HCT116 (cell line): ENCODE data around the gene POU2AF2. TPM values are rescaled to one million over a fixed set of nuclear protein-coding genes. Genes with fewer than 3 reads are reported as not detected.

Experiments
- ATAC-seq: fragments of 200-7000 bp; cut with Tn5 transposase; 2 replicates; pipeline ENCODE4 v1.9.1; 2020; ENCODE audit warnings: mild to moderate bottlenecking, moderate library complexity
- BruUV-seq: library from RNA; stranded (reverse); fragments of 400-500 nt; replicated peaks from 2 replicates; lab custom pipeline; 2021; lab: Mats Ljungman, UMichigan
- CTCF ChIA-PET: fragments of 300-600 bp; sonication (Branson Sonifier 250); formaldehyde crosslinking; loops from one replicate; lab custom pipeline; 2021; ENCODE audit warnings: antibody characterized with exemption; lab: Charles Lee
- POLR2A ChIA-PET: fragments of 300-600, 350-600 bp; sonication (Branson Sonifier 250); formaldehyde crosslinking; loops from one replicate; lab custom pipeline; 2021; ENCODE audit warnings: antibody characterized with exemption; lab: Charles Lee
- RAD21 ChIA-PET, 2 experiments: fragments of 300-600 bp; sonication (Branson Sonifier 250); formaldehyde crosslinking; loops; one replicate each; lab custom pipeline; 2023; ENCODE audit warnings: low total read pairs in 2 of 2; ENCODE audit not compliant: uncharacterized antibody in 2 of 2, unreplicated experiment in 2 of 2, low non-redundant PET in 1 of 2; lab: Charles Lee
- DNase-seq: peaks from one replicate; pipeline ENCODE4 v3.0.0-alpha.2; 2010; ENCODE audit warnings: low read depth, low spot score
- H2AFZ ChIP-seq: fragments of 200-600 bp; shearing (Covaris generic), sonication (generic); 2 replicates; pipeline ENCODE4 v1.6.1; 2017; ENCODE audit warnings: low read depth, mixed run types, mixed read lengths, antibody characterized with exemption, low read length; ENCODE audit not compliant: poor library complexity, severe bottlenecking
- H3K27ac ChIP-seq: 2 replicates; pipeline ENCODE4 v1.5.1; 2012; ENCODE audit warnings: low read depth, low read length
- H3K27me3 ChIP-seq: fragments of 200-600 bp; sonication (generic); 2 replicates; pipeline ENCODE4 v1.6.1; 2016; ENCODE audit warnings: mixed run types, low read length, mixed read lengths; ENCODE audit not compliant: insufficient read depth
- H3K36me3 ChIP-seq, 2 experiments: fragments of 200-500 bp in 1 of 2; fragments of 200-600 bp in 1 of 2; sonication (Bioruptor generic) in 1 of 2; sonication (generic) in 1 of 2; 2 replicates each; pipeline versions ENCODE4 v1.5.1 to v1.6.1; 2014 to 2016; ENCODE audit warnings: low read length in 2 of 2, inconsistent platforms in 1 of 2, mixed read lengths in 1 of 2, mixed run types in 1 of 2; ENCODE audit not compliant: insufficient read depth in 2 of 2, control insufficient read depth in 1 of 2
- H3K4me1 ChIP-seq, 2 experiments: fragments of 200-600 bp in 1 of 2; sonication (generic) in 1 of 2; 2 replicates each; pipeline versions ENCODE4 v1.5.1 to v1.6.1; 2012 to 2017; ENCODE audit warnings: low read length in 2 of 2, inconsistent platforms in 1 of 2, mild to moderate bottlenecking in 1 of 2, mixed read lengths in 1 of 2, mixed run types in 1 of 2, moderate library complexity in 1 of 2; ENCODE audit not compliant: insufficient read depth in 2 of 2, control insufficient read depth in 1 of 2
- H3K4me2 ChIP-seq: fragments of 200-600 bp; sonication (generic); 2 replicates; pipeline ENCODE4 v1.6.1; 2017; ENCODE audit warnings: mixed run types, low read length, mixed read lengths
- H3K4me3 ChIP-seq, 2 experiments: fragments of 200-600 bp in 1 of 2; sonication (generic) in 1 of 2; replicated peaks in 1 of 2; 2 replicates each; pipeline ENCODE4 v1.5.1; 2011 to 2016; ENCODE audit warnings: low read length in 2 of 2, control low read depth in 1 of 2, low read depth in 1 of 2, mild to moderate bottlenecking in 1 of 2, mixed read lengths in 1 of 2, mixed run types in 1 of 2
- H3K79me2 ChIP-seq: fragments of 200-600 bp; sonication (generic); 2 replicates; pipeline ENCODE4 v1.6.1; 2017; ENCODE audit warnings: mild to moderate bottlenecking, mixed run types, low read length, moderate library complexity, mixed read lengths; ENCODE audit not compliant: insufficient read depth
- H3K9ac ChIP-seq: fragments of 200-600 bp; sonication (generic); 2 replicates; pipeline ENCODE4 v1.6.1; 2016; ENCODE audit warnings: low read length, mixed read lengths
- H3K9me2 ChIP-seq: fragments of 200-600 bp; sonication (generic), shearing (Covaris generic); 2 replicates; pipeline ENCODE4 v1.6.1; 2017; ENCODE audit warnings: mixed run types, mild to moderate bottlenecking, moderate library complexity; ENCODE audit not compliant: insufficient read depth
- H3K9me3 ChIP-seq, 2 experiments: fragments of 200-500 bp in 1 of 2; fragments of 200-600 bp in 1 of 2; sonication (Bioruptor generic) in 1 of 2; sonication (generic) in 1 of 2; 2 replicates each; pipeline ENCODE4 v1.6.1; 2014 to 2017; ENCODE audit warnings: low read length in 2 of 2, mixed read lengths in 2 of 2, inconsistent platforms in 1 of 2, low read depth in 1 of 2, mild to moderate bottlenecking in 1 of 2, mixed run types in 1 of 2, moderate library complexity in 1 of 2; ENCODE audit not compliant: control insufficient read depth in 1 of 2, insufficient read depth in 1 of 2
- H4K20me1 ChIP-seq: fragments of 200-600 bp; sonication (generic), shearing (Covaris generic); 2 replicates; pipeline ENCODE4 v1.6.1; 2017; ENCODE audit warnings: mixed run types, mild to moderate bottlenecking, moderate library complexity; ENCODE audit not compliant: insufficient read depth
- CBX3 ChIP-seq: IDR thresholded peaks from 2 replicates; pipeline ENCODE4 v1.6.1; 2012; ENCODE audit warnings: low read depth
- CEBPB ChIP-seq: IDR thresholded peaks from 2 replicates; pipeline ENCODE4 v1.6.1; 2012; ENCODE audit warnings: low read depth
- EGR1 ChIP-seq: IDR thresholded peaks from 2 replicates; pipeline ENCODE4 v1.6.1; 2012; ENCODE audit warnings: low read depth
- ELF1 ChIP-seq: IDR thresholded peaks from 2 replicates; pipeline ENCODE4 v1.6.1; 2012; ENCODE audit warnings: low read depth, borderline replicate concordance
- EZH2phosphoT487 ChIP-seq: fragments of 200-600 bp; IDR thresholded peaks from 2 replicates; pipeline ENCODE4 v1.6.1; 2018; ENCODE audit warnings: antibody characterized with exemption, borderline replicate concordance
- FOSL1 ChIP-seq: IDR thresholded peaks from 2 replicates; pipeline ENCODE4 v1.6.1; 2012; ENCODE audit warnings: low read depth
- POLR2A ChIP-seq: IDR thresholded peaks from 2 replicates; pipeline ENCODE4 v1.7.0; 2011; ENCODE audit warnings: borderline replicate concordance; ENCODE audit not compliant: insufficient read depth, insufficient read length; ENCODE audit errors: extremely low read depth
- POLR2AphosphoS5 ChIP-seq: IDR thresholded peaks from 2 replicates; pipeline ENCODE4 v1.6.1; 2011; ENCODE audit warnings: mild to moderate bottlenecking, low read depth, low read length, moderate library complexity
- RAD21 ChIP-seq: IDR thresholded peaks from 2 replicates; pipeline ENCODE4 v1.6.1; 2012; ENCODE audit warnings: low read depth, mild to moderate bottlenecking
- REST ChIP-seq: IDR thresholded peaks from 2 replicates; pipeline ENCODE4 v1.6.1; 2012; ENCODE audit warnings: low read depth
- SIN3A ChIP-seq: IDR thresholded peaks from 2 replicates; pipeline ENCODE4 v1.6.1; 2012; ENCODE audit warnings: low read depth
- SP1 ChIP-seq: IDR thresholded peaks from 2 replicates; pipeline ENCODE4 v1.6.1; 2012; ENCODE audit warnings: low read depth
- TCF7L2 ChIP-seq: IDR thresholded peaks from 2 replicates; pipeline ENCODE4 v1.7.0; 2011; ENCODE audit warnings: borderline replicate concordance, inconsistent platforms; ENCODE audit not compliant: insufficient read depth, insufficient read length; ENCODE audit errors: extremely low read depth
- YY1 ChIP-seq: IDR thresholded peaks from 2 replicates; pipeline ENCODE4 v1.6.1; 2011; ENCODE audit warnings: low read length, low read depth, moderate library complexity, mild to moderate bottlenecking; ENCODE audit not compliant: insufficient replicate concordance; ENCODE audit errors: extremely low read depth
- ZBTB33 ChIP-seq: IDR thresholded peaks from 2 replicates; pipeline ENCODE4 v1.6.1; 2011; ENCODE audit warnings: mild to moderate bottlenecking, low read length, moderate library complexity; ENCODE audit not compliant: insufficient replicate concordance; ENCODE audit errors: extremely low read depth
- ZFX ChIP-seq: fragments of 450-650 bp; IDR thresholded peaks from 2 replicates; pipeline ENCODE4 v1.6.1; 2017
- ZNF274 ChIP-seq: fragments of 200-500 bp; sonication (Bioruptor generic); IDR thresholded peaks from 2 replicates; pipeline ENCODE4 v1.6.1; 2014; ENCODE audit warnings: mild to moderate bottlenecking, low read depth, low read length, inconsistent platforms
- intact Hi-C: fragments of 100-400 bp; cut with micrococcal nuclease; formaldehyde crosslinking; loops from 2 replicates; pipeline ENCODE4 v1.10.0; 2022
- total RNA-seq: library from RNA; stranded (reverse); gene quantifications from one replicate; pipeline ENCODE4 v1.2.1, GENCODE V29; 2021; ENCODE audit not compliant: unreplicated experiment
- TF ChIP-seq, protein P1 (sequence below): IDR thresholded peaks from 2 replicates; pipeline ENCODE4 v1.6.1; 2012
- TF ChIP-seq, protein P2 (sequence below): IDR thresholded peaks from 2 replicates; pipeline ENCODE4 v1.6.1; 2012
- TF ChIP-seq, protein P3 (sequence below), 3 experiments: fragments of 200-600 bp in 1 of 3; sonication (generic) in 1 of 3; IDR thresholded peaks in 2 of 3; conservative IDR thresholded peaks in 1 of 3; 2 replicates each; pipeline ENCODE4 v1.5.1; 2012 to 2017; ENCODE audit warnings: low read depth in 2 of 3, low read length in 2 of 3, antibody characterized with exemption in 1 of 3, borderline replicate concordance in 1 of 3, control low read depth in 1 of 3, mild to moderate bottlenecking in 1 of 3, mixed read lengths in 1 of 3, mixed run types in 1 of 3, moderate library complexity in 1 of 3; ENCODE audit not compliant: insufficient read depth in 1 of 3

Gene POU2AF2
- total RNA-seq, 1 experiment from 2014 or later = not detected

DNA sequence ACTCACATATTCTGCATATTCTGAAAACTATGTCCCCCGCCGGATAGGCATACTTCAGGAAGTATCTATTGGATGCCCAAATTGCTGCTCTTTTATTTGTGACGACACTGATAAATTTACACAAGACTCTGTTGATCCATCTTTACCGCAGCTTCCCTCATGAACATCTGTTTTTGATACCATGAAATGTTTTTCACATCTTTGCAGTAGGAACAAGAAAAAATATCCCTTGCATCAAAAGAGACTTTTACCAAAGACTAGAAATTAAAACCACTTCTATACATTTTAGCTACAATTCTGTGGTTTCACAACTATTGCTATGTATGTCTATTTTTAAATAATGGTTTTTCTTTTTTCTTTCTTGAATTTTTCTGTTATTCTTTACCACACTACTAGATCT lies 15.3 kb downstream of the POU2AF2 start:
- no peak overlapping the region for H3K27ac ChIP-seq
- no peak for TF ChIP-seq POLR2A
- TF ChIP-seq ZBTB33 = no peak
- no peak for TF ChIP-seq POLR2AphosphoS5
- no peak for TF ChIP-seq TCF7L2
- TF ChIP-seq FOSL1 = no peak
- no peak for TF ChIP-seq RAD21
- no peak for TF ChIP-seq YY1
- TF ChIP-seq, protein P1, sequence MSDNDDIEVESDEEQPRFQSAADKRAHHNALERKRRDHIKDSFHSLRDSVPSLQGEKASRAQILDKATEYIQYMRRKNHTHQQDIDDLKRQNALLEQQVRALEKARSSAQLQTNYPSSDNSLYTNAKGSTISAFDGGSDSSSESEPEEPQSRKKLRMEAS = no peak
- TF ChIP-seq, protein P2, sequence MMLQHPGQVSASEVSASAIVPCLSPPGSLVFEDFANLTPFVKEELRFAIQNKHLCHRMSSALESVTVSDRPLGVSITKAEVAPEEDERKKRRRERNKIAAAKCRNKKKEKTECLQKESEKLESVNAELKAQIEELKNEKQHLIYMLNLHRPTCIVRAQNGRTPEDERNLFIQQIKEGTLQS = no peak
- no peak for TF ChIP-seq ZFX
- TF ChIP-seq ZNF274 = no peak
- no peak for TF ChIP-seq CEBPB
- TF ChIP-seq EGR1 = no peak
- TF ChIP-seq CBX3 = no peak
- TF ChIP-seq SIN3A = no peak
- TF ChIP-seq, protein P3, sequence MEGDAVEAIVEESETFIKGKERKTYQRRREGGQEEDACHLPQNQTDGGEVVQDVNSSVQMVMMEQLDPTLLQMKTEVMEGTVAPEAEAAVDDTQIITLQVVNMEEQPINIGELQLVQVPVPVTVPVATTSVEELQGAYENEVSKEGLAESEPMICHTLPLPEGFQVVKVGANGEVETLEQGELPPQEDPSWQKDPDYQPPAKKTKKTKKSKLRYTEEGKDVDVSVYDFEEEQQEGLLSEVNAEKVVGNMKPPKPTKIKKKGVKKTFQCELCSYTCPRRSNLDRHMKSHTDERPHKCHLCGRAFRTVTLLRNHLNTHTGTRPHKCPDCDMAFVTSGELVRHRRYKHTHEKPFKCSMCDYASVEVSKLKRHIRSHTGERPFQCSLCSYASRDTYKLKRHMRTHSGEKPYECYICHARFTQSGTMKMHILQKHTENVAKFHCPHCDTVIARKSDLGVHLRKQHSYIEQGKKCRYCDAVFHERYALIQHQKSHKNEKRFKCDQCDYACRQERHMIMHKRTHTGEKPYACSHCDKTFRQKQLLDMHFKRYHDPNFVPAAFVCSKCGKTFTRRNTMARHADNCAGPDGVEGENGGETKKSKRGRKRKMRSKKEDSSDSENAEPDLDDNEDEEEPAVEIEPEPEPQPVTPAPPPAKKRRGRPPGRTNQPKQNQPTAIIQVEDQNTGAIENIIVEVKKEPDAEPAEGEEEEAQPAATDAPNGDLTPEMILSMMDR (IDR thresholded peaks at IDR 0.05 in 2 of 3, conservative IDR thresholded peaks at IDR 0.05 in 1 of 3; ENCODE audit: borderline replicate concordance in 1 of 3, insufficient read depth in 1 of 3, low read depth in 2 of 3, low read length in 2 of 3) = no peak
- no peak for TF ChIP-seq ELF1
- no peak for TF ChIP-seq EZH2phosphoT487
- no peak for TF ChIP-seq SP1
- no peak for TF ChIP-seq REST
- TF ChIP-seq, all 23 proteins: peak for 0
- intact Hi-C loops = no loop called here
- Histone ChIP-seq H3K27me3 (peaks cover 57% of the 10 kb centered on the region), H4K20me1 (no peaks in the 10 kb centered on the region), H3K4me2 (no peak overlapping the region), H3K79me2 (no peaks in the 10 kb centered on the region), H3K9me2 (no peaks in the 10 kb centered on the region), H3K36me3 (no peaks in the 10 kb centered on the region), H3K9me3 (no peaks in the 10 kb centered on the region), H2AFZ (no peak overlapping the region), H3K4me3 (no peak overlapping the region), H3K4me1 (no peaks in the 10 kb centered on the region), H3K9ac (no peak overlapping the region)
- RAD21 ChIA-PET = no interaction called here
- DNase-seq (no peak), ATAC-seq (no peak)
- POLR2A ChIA-PET = no interaction called here
- BruUV-seq = no TSS peak
- CTCF ChIA-PET = no interaction called here
